ENCODE data around the gene MARCHF10.
"Not testable (repeated sequence)": the region's sequence is repeated elsewhere in the genome, so short reads cannot be mapped to it uniquely, and the experiment has no call there.

MARCHF10 gene

DNA sequence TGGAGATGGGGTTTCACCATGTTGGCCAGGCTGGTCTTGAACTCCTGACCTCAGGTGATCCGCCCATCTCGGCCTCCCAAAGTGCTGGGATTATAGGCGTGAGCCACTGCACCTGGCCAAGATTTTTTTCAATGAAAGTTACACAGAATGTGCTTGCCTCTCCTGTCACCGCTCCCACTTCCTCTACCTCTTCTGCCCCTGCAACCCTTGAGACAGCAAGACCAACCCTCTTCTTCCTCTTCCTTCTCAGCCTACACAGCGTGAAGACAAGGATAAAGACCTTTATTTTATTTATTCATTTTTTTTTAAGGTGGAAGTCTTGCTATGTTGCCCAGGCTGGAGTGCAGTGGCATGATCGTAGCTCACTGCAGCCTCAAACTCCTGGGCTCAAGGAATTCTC lies 23.0 kb upstream of the MARCHF10 start:
- H3K4ac ChIP-seq (ENCODE audit: low read depth in 1 of 2, low read length in 2 of 2); DNase-seq; H3K79me1 ChIP-seq (replicated peaks; ENCODE audit: low read length, poor library complexity, severe bottlenecking); H3K9ac ChIP-seq (ENCODE audit: low read length); H2AK5ac ChIP-seq (ENCODE audit: low read length, severe bottlenecking); H3K4me1 ChIP-seq (ENCODE audit: control insufficient read depth, insufficient read depth, low read depth, low read length); H2BK15ac ChIP-seq (ENCODE audit: low read depth, poor library complexity, severe bottlenecking); H3K18ac ChIP-seq (ENCODE audit: low read depth in 1 of 2, low read length in 2 of 2); H3K27me3 ChIP-seq (ENCODE audit: control insufficient read depth in 1 of 2, insufficient read depth in 1 of 2, low read length in 2 of 2); H3K9me3 ChIP-seq (ENCODE audit: control insufficient read depth, low read length); H3K23ac ChIP-seq (ENCODE audit: low read length in 2 of 2); H4K8ac ChIP-seq (ENCODE audit: low read length); H3K4me2 ChIP-seq (ENCODE audit: low read length, poor library complexity, severe bottlenecking); H2BK120ac ChIP-seq (ENCODE audit: low read depth, low read length); H3K36me3 ChIP-seq (ENCODE audit: control insufficient read depth in 1 of 2, insufficient read depth in 2 of 2, low read depth in 1 of 2, low read length in 2 of 2); H3K4me3 ChIP-seq (ENCODE audit: insufficient read depth in 1 of 2, low read depth in 1 of 2, low read length in 2 of 2); H2BK12ac ChIP-seq (ENCODE audit: low read length in 2 of 2); H2AFZ ChIP-seq (ENCODE audit: low read depth, low read length); H4K91ac ChIP-seq (ENCODE audit: low read length); H2BK5ac ChIP-seq (ENCODE audit: low read depth, low read length, poor library complexity, severe bottlenecking); H3K14ac ChIP-seq (ENCODE audit: low read length in 2 of 2); H3K27ac ChIP-seq (ENCODE audit: low read length, poor library complexity, severe bottlenecking): not testable (repeated sequence)
- whole genome bisulfite sequencing = 97% methylated on average over 5 of the region's 6 CpGs

DNA sequence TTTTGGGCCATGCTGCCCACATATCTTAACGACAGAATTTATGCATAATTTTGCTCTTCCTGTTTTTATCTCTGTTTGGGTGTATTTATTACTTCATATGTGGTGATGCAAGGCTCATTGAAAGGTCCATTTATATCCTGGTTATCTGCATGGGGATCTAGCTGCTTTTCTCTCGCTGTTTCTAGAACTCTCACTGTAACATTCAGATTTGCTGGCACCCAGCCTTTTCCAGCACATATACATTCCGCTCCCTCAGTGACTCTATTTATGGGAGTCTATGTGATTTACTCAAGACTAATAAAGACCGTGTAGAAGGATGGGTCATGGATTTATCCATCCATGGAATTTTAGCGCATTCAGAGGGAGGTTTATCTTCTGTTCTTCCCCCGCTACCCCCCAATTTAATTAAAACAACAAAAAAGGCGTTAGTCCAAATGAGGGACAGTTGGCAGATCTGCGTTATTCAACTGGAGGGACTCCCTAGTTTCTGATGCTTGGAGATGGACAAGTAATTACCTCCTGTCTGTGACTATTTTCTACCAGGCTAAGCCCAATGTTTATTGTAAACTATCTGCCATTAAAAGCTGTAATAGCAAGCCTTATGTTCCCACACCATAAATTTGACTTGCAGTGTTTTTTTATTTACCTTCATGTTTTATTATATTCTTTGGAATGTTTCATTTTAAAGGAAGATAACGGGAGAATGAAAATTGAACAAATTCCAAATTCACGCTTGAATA lies 19.8 kb upstream of the MARCHF10 start:
- Histone ChIP-seq H3K4me3 (ENCODE audit: insufficient read depth in 1 of 2, low read depth in 1 of 2, low read length in 2 of 2) (no peak overlapping the region), H4K91ac (ENCODE audit: low read length) (no peak overlapping the region), H3K23ac (ENCODE audit: low read length in 2 of 2) (no peak overlapping the region), H2AK5ac (ENCODE audit: low read length, severe bottlenecking) (no peak overlapping the region), H3K14ac (ENCODE audit: low read length in 2 of 2) (no peak overlapping the region), H3K27ac (ENCODE audit: low read length, poor library complexity, severe bottlenecking) (no peak overlapping the region), H2AFZ (ENCODE audit: low read depth, low read length) (no peak overlapping the region), H2BK5ac (ENCODE audit: low read depth, low read length, poor library complexity, severe bottlenecking) (no peak overlapping the region), H3K4me1 (ENCODE audit: control insufficient read depth, insufficient read depth, low read depth, low read length) (peaks cover 7% of the 10 kb centered on the region), H3K36me3 (ENCODE audit: control insufficient read depth in 1 of 2, insufficient read depth in 2 of 2, low read depth in 1 of 2, low read length in 2 of 2) (no peaks in the 10 kb centered on the region), H3K79me1 (replicated peaks; ENCODE audit: low read length, poor library complexity, severe bottlenecking) (no peaks in the 10 kb centered on the region), H3K27me3 (ENCODE audit: control insufficient read depth in 1 of 2, insufficient read depth in 1 of 2, low read length in 2 of 2) (no peaks in the 10 kb centered on the region), H3K18ac (ENCODE audit: low read depth in 1 of 2, low read length in 2 of 2) (no peak overlapping the region), H3K9me3 (ENCODE audit: control insufficient read depth, low read length) (no peaks in the 10 kb centered on the region), H2BK12ac (ENCODE audit: low read length in 2 of 2) (no peak overlapping the region), H3K4ac (ENCODE audit: low read depth in 1 of 2, low read length in 2 of 2) (no peak overlapping the region), H2BK120ac (ENCODE audit: low read depth, low read length) (no peak overlapping the region), H3K4me2 (ENCODE audit: low read length, poor library complexity, severe bottlenecking) (no peak overlapping the region), H3K9ac (ENCODE audit: low read length) (peak overlapping the region; percentile 7), H2BK15ac (ENCODE audit: low read depth, poor library complexity, severe bottlenecking) (no peak overlapping the region), H4K8ac (ENCODE audit: low read length) (no peak overlapping the region)
- DNase-seq = peak; percentile 71
- WGBS = 88% methylated on average over 3 of the region's 10 CpGs

DNA sequence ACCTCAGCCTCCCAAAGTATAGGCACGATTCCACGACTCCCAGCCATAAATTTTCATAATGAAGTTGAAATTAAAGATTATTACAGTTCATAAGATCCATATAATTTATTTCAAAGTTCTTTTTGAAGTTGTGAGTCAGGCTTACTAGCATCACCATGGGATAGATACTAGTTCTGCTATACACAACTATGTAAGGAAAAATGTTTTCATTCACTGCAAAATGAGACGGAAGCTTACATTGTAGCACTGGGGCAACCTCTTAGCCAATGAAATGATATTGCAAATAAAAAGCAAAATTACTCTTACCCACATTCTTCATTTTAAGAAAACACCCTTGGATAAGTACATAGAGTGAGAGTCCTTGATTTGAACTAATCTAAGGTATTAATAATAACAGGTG lies 18.8 kb upstream of the MARCHF10 start:
- Histone ChIP-seq H2BK5ac (ENCODE audit: low read depth, low read length, poor library complexity, severe bottlenecking) (no peak overlapping the region), H3K14ac (ENCODE audit: low read length in 2 of 2) (no peak overlapping the region), H2AK5ac (ENCODE audit: low read length, severe bottlenecking) (no peak overlapping the region), H3K4me2 (ENCODE audit: low read length, poor library complexity, severe bottlenecking) (no peak overlapping the region), H2BK12ac (ENCODE audit: low read length in 2 of 2) (no peak overlapping the region), H4K8ac (ENCODE audit: low read length) (no peak overlapping the region), H4K91ac (ENCODE audit: low read length) (no peak overlapping the region), H2BK120ac (ENCODE audit: low read depth, low read length) (no peak overlapping the region), H3K23ac (ENCODE audit: low read length in 2 of 2) (no peak overlapping the region), H3K9me3 (ENCODE audit: control insufficient read depth, low read length) (no peaks in the 10 kb centered on the region), H2BK15ac (ENCODE audit: low read depth, poor library complexity, severe bottlenecking) (no peak overlapping the region), H3K27me3 (ENCODE audit: control insufficient read depth in 1 of 2, insufficient read depth in 1 of 2, low read length in 2 of 2) (no peaks in the 10 kb centered on the region), H3K4ac (ENCODE audit: low read depth in 1 of 2, low read length in 2 of 2) (no peak overlapping the region), H2AFZ (ENCODE audit: low read depth, low read length) (no peak overlapping the region), H3K4me3 (ENCODE audit: insufficient read depth in 1 of 2, low read depth in 1 of 2, low read length in 2 of 2) (no peak overlapping the region), H3K36me3 (ENCODE audit: control insufficient read depth in 1 of 2, insufficient read depth in 2 of 2, low read depth in 1 of 2, low read length in 2 of 2) (no peaks in the 10 kb centered on the region), H3K18ac (ENCODE audit: low read depth in 1 of 2, low read length in 2 of 2) (no peak overlapping the region), H3K27ac (ENCODE audit: low read length, poor library complexity, severe bottlenecking) (no peak overlapping the region), H3K4me1 (ENCODE audit: control insufficient read depth, insufficient read depth, low read depth, low read length) (peaks cover 10% of the 10 kb centered on the region), H3K79me1 (replicated peaks; ENCODE audit: low read length, poor library complexity, severe bottlenecking) (no peaks in the 10 kb centered on the region), H3K9ac (ENCODE audit: low read length) (no peak overlapping the region)
- DNase-seq = no peak
- WGBS = no CpG with 5 or more reads among the region's 3 CpGs

DNA sequence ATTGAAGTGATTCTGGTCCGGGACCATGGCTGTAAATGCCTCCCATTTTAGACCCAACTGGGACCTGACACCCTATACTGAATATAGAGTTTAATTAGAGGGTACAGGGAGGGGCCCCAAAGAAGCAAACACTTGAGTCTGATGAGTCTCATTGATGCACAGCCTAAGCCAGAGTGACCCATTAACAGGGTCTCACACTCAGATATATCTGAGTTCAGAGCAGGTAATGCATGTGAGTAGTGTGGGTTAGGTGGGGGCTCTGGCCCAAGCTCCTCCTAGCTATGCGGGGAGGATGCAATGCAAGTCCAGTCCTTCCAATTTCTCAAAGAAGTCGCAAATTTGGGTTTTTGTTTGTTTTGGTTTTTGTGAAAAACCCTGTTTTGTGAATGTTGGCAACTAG lies 17.1 kb upstream of the MARCHF10 start:
- Histone ChIP-seq H2BK5ac (ENCODE audit: low read depth, low read length, poor library complexity, severe bottlenecking) (no peak overlapping the region), H2BK120ac (ENCODE audit: low read depth, low read length) (no peak overlapping the region), H4K8ac (ENCODE audit: low read length) (no peak overlapping the region), H3K4me1 (ENCODE audit: control insufficient read depth, insufficient read depth, low read depth, low read length) (peaks cover 17% of the 10 kb centered on the region), H3K4me2 (ENCODE audit: low read length, poor library complexity, severe bottlenecking) (peak overlapping the region; percentile 42), H3K9me3 (ENCODE audit: control insufficient read depth, low read length) (no peaks in the 10 kb centered on the region), H3K18ac (ENCODE audit: low read depth in 1 of 2, low read length in 2 of 2) (peak overlapping the region; percentile 46 to 71), H3K27ac (ENCODE audit: low read length, poor library complexity, severe bottlenecking) (peak overlapping the region; percentile 94), H2AK5ac (ENCODE audit: low read length, severe bottlenecking) (peak overlapping the region; percentile 83), H3K27me3 (ENCODE audit: control insufficient read depth in 1 of 2, insufficient read depth in 1 of 2, low read length in 2 of 2) (no peaks in the 10 kb centered on the region), H3K4me3 (ENCODE audit: insufficient read depth in 1 of 2, low read depth in 1 of 2, low read length in 2 of 2) (no peak overlapping the region), H2BK15ac (ENCODE audit: low read depth, poor library complexity, severe bottlenecking) (no peak overlapping the region), H2BK12ac (ENCODE audit: low read length in 2 of 2) (peak overlapping the region; percentile 69 to 70), H3K4ac (ENCODE audit: low read depth in 1 of 2, low read length in 2 of 2) (peak overlapping the region; percentile 2 to 50), H3K9ac (ENCODE audit: low read length) (no peak overlapping the region), H3K79me1 (replicated peaks; ENCODE audit: low read length, poor library complexity, severe bottlenecking) (no peaks in the 10 kb centered on the region), H4K91ac (ENCODE audit: low read length) (peak overlapping the region; percentile 14), H3K14ac (ENCODE audit: low read length in 2 of 2) (no peak overlapping the region), H3K36me3 (ENCODE audit: control insufficient read depth in 1 of 2, insufficient read depth in 2 of 2, low read depth in 1 of 2, low read length in 2 of 2) (no peaks in the 10 kb centered on the region), H3K23ac (ENCODE audit: low read length in 2 of 2) (no peak overlapping the region), H2AFZ (ENCODE audit: low read depth, low read length) (no peak overlapping the region)
- no peak for DNase-seq
- WGBS = 91% methylated on average over 2 of the region's 3 CpGs

Data from mesenchymal stem cell (in vitro differentiated cells and primary cell).